Stimulated activated CD4-positive, alpha-beta T cell treated with anti-CD3 and anti-CD28 coated beads, Interleukin-2, amount 100 ng/mL, for 4 hours (primary cell): Measurements from ENCODE around the gene CDKN2A.

ENCODE experiments used
- DNase-seq: peaks from one replicate; pipeline ENCODE4 v3.0.0-alpha.2; 2020; ENCODE audit warnings: low read depth

CDKN2A gene

GRCh38 chr9:22005702-22006606 is 11.8 kb upstream of the CDKN2A start:
- DNase-seq, result no peak

DNA sequence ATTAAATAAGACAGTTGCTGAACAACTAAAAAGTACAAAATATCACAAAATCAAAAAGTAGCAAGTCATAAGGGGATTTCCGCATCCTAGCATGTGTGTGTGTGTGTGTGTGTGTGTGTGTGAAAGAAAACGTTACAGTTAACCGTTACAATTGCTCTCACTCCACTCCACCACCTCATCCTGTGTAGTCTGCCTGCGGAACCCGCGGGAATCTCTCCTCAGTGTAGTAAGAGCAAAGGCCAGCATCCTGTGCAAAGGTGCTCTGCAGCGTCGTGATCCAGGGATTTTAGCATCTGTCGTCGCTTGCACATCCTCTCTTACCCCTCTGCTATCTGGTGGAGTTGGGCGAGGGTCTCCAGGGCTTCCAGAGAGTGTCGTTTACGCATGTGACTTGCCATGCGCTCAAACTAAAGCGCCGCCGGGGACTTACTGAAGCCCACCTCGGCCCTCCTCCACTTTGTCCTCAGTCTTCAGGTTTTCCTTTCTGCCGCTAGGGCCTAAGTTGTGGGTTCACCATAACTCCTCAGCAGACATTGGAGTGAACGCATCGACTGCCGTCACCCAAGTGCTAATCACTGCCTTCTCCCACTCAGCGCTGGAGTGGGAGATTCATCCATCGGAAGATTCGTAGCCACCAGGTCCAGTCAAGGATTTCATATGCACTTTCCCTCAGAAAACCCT is 11.0 kb upstream of the CDKN2A start:
- no peak for DNase-seq

DNA sequence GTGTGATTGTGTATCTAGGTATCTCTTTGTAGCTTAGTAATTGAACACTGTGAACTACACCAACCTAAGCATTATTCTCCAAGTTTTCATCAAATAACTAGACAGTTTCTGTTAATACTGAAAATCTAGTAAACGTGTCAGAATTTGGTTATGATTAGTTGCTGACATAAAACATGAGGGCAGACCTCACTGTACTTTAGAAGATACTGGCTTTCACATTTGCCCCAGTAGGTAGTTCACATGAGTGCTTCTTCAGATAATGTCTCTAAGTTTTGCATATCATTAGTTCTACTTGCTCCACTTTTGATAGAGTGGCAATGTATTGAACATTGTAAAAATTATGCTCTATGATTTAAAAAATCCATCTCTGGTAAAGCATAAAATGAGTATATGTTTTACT is 7.8 kb upstream of the CDKN2A start:
- no peak for DNase-seq

GRCh38 chr9:21998026-21998425 is 3.8 kb upstream of the CDKN2A start:
- DNase-seq, result no peak

DNA sequence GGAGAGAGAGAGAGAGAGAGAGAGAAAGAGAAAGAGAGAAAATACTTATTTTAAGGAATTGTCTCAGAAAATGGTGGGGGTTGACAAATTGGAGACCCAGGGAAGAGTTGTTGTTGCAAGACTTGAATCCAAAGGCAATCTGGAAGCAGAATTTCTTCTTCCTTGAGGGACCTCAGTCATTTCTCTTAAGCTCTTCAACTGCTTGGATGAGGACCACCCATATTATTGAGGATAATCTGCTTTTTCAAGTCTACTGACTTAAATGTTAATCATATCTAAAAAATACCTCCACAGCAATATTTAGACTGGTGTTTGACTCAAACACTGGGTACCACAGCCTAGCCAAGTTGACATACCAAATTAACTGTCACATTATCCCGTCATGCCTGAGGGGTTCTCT is 3.3 kb upstream of the CDKN2A start:
- DNase-seq, result no peak

- no peak for DNase-seq
Measured at GRCh38 chr9:21996858-21997257, 2.7 kb upstream of the CDKN2A start.

GRCh38 chr9:21996438-21996837 is 2.2 kb upstream of the CDKN2A start:
- no peak for DNase-seq

- no peak for DNase-seq
Measured at GRCh38 chr9:21995666-21996398, 1.6 kb upstream of the CDKN2A start.

DNA sequence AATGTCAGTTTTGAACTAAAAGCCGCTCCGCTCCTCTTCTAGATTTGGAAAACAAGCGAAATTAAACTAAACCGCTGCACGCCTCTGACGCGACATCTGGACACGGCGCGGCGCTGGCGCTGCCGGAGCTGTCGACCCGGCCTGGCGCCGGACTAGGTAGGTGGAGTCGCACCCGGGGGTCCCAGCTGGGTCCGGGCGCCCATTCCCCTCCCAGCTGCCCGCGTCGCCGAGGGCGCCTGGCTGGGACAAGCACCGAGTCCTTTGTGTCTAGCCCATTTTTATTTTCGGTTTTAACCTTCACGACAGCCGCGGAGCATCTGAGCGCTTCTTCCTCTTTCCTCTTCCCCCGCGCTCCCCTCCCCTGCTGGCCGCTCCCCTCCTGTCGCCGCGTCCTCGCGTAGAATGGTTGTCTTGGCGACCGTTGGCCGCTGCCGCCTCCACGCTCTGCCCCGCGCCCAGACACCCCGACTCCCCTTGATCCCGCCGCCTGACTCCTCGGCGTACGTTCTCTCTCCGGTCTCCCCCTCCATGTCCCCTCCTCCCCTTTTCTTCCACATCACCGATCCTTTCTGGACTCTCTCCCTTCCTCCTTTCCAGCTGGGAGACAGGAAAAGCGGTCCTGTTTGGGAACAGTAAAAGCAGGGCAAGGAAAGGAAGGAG is 944 bp upstream of the CDKN2A start:
- DNase-seq, result peak; percentile 55

GRCh38 chr9:21994556-21995005 is 389 bp upstream of the CDKN2A start, which contains the start of gene CDKN2B-AS1:
CDKN2B-AS1 (plus strand) TSS chr9:21994791.
- no peak for DNase-seq

DNA sequence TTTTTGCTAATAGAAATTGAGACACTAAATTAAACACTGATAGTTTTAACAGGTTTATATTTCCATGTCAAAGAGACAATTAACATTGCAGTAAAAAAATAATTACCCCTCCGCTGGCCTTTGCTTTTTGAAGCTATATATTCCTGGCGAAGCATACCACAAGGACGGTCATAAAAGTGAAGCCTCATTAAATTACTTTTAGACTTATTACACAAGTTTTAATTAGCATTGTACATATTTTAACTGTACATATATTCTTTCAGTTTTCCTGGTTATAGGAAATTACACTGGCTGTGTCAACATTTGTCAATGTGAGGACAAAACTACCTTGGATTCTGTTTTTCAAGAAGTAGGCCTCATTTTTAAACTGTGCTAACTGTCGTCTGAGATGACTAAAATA is 1.2 kb downstream of the CDKN2A start:
- no peak for DNase-seq

DNA sequence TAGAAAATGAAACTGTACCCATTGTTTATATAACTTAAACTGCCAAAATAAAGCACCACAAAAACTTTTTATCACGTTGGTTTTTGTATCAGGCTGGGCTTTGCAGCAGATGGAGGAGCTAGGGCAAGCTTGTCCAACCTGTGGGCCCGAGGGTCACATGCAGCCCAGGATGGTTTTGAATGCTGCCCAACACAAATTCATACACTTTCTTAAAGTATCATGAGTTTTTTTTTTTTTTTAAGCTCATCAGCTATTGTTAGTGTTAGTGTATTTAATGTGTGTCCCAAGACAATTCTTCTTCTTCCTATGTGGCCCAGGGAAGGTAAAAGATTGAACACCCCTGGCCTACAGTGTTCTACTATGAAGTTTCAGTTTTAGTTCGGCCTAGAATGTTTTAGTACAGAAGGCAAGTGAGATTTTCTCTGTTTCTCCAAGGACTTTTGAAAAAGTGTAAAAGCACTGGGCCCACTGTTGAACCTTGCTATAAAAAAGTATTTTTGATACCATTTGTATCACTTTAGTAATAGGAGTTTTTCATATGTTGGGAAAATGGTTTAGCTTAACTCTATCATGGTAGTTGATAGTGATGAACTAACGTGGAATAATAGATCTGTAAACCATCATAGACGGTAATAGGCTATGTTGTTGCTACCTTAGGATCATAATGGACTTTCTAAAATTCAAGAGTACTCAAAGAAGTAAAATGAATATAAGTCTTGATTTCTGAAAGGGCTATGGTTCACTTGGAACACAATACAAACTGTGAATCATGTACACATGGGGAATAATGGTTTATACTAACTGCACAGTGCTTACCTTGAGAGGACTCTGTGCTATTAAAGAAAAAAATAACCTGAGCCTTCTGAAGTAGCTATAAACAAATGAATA is 2.9 kb downstream of the CDKN2A start:
- no peak for DNase-seq

DNA sequence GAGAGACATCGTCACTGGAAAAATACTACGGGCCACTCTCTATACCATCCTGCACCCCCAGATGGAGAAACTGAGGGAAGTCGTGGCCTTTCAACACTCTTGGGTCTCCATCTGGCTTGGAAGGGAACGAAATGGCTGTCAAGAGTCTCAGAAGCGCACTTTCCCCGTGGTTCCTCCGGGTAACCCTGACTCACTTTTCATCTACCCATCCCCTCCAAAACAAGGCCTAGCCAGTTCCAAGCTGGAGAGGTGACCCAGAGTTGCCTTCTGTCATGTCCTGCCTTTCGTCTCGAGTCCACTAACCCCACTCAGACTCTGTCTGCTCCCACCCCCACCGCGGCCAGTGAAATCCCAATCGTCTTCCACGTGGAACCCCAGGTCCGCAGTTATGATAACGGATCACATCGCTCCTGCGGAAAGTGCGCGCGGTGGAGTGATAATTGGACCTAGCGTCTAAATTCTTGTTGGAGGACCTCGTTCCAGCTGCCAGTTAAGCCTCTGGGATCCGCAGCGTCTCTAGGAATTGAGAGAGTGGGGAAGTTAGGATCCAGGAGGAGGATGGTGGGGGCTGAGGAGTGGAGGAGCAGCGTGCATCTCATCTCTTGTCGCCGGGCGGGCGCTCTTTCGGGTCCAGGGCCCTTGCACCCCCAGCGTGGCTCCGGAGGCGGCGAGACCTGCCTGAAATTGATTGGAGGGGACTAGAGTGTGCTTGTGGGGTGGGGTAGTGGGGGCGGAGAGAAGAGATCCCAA is 4.6 kb downstream of the CDKN2A start:
- no peak for DNase-seq

DNA sequence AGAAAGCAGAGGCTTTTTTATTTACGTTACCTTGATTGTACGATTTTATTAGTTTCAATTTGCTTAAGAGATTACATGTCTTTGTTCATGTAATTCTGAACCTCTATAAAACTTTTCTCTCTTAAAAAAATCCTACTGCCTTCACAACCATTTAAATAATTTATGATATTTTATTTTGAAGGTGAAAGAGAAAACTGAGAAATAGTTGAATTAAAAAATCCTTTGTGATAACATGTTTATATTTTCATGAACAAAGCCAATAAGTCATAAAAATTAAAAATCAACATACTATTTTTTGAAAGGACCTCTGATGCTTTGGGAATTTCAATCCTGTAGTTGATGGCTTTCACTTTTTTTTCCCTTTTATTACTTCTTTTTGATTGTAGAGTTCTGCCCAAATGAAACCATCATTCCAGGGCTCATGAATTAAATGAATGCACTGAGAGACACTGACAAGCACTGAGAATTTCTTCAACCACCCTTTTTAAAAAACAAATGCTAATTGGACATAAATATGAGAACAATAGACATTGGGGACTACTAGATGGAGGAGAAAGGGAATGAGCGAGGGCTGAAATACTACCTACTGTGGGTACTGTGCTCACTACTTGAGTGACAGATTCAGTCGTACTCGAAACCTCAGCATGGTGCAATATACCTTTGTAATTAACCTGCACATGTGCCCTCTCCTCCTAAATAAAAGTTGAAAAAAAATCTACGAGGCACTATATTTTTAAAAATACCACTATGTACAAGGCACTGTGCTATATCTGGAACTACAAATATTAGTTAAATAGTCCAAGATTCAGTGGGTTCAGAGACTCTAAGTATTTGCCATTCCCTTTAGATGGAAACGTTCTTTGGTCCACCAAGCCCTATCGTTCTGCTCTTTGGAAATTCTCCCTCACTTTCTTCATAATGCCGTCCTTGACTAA is 5.9 kb downstream of the CDKN2A start:
- no peak for DNase-seq

GRCh38 chr9:21985964-21986667 is 8.1 kb downstream of the CDKN2A start:
- no peak for DNase-seq

- DNase-seq, result no peak
Measured at GRCh38 chr9:21984101-21984500, 10.1 kb downstream of the CDKN2A start.

DNA sequence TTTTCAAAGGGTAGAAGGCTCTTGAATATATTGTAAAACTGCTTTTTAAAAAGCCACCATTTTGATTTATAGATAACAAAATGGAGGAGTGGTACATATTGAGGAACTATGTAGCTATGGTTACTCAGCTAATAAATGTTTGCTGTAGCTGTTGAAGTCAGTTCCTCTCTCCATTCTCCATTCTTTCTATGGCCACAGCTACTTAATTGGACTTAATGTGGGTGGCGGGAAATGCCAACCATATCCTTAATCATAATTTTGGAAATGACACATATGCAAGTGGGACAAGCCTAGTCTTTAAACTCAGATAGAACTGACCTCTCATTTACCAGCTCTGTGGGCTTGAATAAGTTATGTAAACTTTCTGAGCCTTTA is 10.6 kb downstream of the CDKN2A start:
- DNase-seq, result no peak

- DNase-seq, result no peak
Measured at GRCh38 chr9:21982861-21983560, 11.2 kb downstream of the CDKN2A start.
